Stimulated activated CD8-positive, alpha-beta memory T cell treated with anti-CD3 and anti-CD28 coated beads, Interleukin-15, amount 100 ng/mL, for 1 hour (primary cell): Measurements from ENCODE around the gene ZNF185.
A peak's percentile ranks its signal among the peaks of the same experiment; 100 is the strongest.

ENCODE experiments used
- DNase-seq: peaks from one replicate; pipeline ENCODE4 v3.0.0-alpha.2; 2020; ENCODE audit warnings: low read depth

Gene ZNF185

GRCh38 chrX:152917656-152918579, 20.1 kb downstream of the ZNF185 start:
- DNase-seq: no peak

- no peak for DNase-seq
These were observed 20.8 kb downstream of the ZNF185 start for GRCh38 chrX:152918707-152919106.

DNA sequence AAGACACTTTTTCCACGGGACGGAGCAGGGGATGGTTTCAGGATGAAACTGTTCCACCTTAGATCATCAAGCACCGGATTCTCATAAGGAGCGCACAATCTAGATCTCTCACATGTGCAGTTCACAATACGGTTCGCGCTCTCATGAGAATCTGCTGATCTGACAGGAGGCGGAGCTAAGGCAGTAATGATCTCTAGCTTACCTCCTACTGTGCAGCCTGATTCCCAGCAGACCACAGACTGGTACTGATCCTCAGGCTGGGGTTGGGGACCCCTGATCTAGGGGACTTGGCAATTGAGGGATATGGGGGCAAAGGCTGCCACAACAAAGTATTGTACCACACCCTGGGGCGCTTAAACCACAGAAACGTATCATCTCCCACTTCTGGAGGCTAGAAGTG, 25.7 kb downstream of the ZNF185 start:
- DNase-seq: no peak

DNA sequence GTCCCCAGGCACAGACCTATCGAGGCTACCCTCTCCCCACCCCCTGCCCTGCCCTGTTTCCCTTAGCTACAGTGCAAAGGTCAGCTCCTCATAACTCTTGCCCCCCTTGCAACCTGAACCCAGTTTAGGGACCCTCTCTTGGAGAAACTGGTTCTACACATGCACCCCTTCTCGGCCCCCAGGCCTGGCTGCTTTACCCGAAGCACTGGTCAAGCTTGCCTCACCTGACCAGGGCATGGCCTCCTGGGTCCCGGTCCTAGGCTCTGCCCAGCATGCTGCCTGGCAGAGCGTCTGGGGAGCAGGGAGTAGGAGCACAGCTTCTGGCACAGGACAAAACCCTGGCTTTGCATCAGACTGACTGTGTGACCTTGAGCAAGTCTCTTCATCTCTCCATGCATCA, 28.0 kb downstream of the ZNF185 start:
- no peak for DNase-seq

GRCh38 chrX:152926279-152926678, 28.4 kb downstream of the ZNF185 start:
- peak; percentile 2 for DNase-seq

GRCh38 chrX:152926923-152927322, 29.1 kb downstream of the ZNF185 start:
- DNase-seq: no peak

DNA sequence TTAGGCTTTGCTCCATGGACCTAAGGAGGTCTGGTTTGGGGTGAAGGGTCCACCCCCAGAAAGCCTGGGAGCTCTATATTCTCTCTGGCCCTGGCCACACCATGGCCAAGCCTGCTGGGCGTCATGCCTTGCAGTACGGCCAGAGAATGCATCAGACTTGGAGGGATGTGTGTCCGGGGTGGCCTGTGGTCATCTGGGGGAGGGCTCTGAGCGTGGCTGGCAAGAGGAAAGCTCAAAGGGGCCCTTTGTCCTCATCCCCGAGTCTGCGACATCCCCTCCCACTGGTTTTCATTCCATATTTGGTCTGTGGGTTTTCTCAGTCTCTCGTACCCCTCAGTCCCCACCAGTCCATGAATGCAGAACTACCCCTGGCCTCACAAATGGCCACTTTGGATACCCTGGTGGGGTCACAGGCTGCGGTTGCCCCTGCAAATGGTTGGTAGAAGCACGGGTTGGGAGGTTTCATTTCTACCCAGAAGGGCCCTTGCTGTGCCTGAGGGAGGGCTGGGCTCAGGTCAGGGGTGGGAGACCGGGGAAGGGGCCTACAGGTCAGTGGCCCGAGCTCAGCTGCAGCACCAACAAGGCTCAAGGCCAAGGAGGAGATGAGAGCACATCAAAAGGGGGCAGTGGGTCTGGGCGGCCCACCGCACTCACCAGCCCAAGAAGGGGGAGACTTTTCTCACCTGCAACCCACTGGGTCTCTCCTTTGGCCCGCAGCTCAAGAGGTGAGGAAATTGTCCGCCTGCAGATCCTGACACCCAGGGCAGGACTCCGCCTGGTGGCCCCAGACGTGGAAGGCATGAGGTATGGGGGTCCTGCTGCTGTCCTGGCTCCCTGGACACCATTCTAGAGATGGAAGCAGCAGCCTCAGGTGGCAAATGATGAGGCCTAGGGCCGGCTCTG, 30.2 kb downstream of the ZNF185 start:
- DNase-seq: no peak

GRCh38 chrX:152928761-152929400, 31.0 kb downstream of the ZNF185 start:
- no peak for DNase-seq

- DNase-seq: no peak
These were observed 32.0 kb downstream of the ZNF185 start for GRCh38 chrX:152929898-152930297.

GRCh38 chrX:152930516-152930915, 32.6 kb downstream of the ZNF185 start:
- DNase-seq: no peak

DNA sequence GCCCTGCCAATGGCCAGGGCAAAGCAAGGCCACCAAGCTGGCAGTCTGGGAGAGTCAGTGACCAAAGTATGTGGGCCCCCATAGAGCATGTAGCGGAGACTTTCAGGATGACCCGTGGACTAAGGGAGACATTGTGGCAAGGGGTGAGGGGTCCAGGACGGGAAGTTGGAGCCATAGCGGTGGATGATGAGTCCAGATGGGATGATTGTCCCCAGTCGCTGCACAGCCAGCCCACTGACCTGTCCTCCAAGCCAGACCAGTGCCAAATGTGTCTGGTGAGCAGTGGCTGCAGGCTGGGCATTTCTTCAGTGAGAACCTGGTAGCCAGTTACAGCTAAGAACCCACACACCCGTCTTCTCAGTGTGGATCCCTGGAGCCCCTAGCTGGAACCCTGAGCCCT, 34.3 kb downstream of the ZNF185 start:
- DNase-seq: no peak

- no peak for DNase-seq
These were observed 34.8 kb downstream of the ZNF185 start for GRCh38 chrX:152932598-152933175.

DNA sequence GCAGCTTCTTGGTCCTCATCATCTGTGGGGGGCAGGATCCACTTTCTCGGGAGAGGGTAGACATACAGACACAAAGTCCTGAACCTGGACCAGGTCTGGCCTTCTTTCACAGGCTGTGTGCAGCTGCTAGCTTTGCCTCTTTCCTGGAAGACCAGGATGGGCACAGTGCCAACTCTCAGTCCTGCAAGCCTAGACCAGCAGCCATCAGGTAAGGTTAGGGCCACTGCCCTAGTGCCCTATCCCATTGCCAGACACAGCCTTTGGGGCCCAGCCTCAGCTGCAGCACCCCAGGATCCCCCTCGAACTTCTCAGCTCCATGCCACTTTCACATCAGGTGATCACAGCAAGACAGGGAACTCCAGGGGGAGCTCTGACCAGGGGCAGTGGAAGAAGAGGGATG, 38.4 kb downstream of the ZNF185 start:
- no peak for DNase-seq

- no peak for DNase-seq
These were observed 39.4 kb downstream of the ZNF185 start for GRCh38 chrX:152937236-152937635.

DNA sequence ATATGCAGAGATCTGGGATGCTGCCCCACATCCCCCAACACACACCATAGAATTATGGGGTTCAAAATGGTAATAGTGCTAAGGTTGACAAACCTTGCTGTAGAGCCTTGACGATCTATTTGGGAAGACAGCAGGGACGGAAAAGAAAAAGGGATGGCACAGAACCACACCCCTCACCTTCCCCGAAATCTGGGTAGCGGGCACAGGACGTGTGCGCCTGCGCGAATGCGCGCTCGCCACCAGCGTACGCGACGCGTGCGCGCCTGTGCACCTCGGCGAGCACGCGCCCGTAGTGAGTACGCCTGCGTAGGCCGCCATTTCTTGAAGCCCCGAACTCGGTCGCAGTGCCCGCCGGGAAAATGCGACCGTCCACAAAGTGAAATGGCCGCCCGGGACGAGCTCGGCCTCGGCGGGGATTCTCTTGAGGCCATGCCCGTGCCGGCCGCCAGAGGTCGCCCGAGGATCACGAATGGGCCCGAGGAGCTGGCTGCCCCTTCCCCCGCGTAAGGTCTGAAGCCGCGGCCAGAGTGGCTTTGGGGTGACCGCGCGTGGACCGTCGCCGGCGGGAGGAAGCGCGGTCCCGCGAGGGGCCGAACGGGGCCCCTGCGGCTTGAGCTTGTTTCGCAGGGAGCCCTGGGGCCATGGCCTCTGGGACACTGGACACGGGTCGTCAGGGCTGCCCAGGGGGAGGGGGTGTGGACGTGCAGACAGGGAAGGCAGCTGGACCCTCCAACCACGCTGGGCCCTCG, 43.6 kb downstream of the ZNF185 start:
- peak; percentile 72 for DNase-seq

- DNase-seq: no peak
These were observed 44.2 kb downstream of the ZNF185 start for GRCh38 chrX:152942077-152942442.

DNA sequence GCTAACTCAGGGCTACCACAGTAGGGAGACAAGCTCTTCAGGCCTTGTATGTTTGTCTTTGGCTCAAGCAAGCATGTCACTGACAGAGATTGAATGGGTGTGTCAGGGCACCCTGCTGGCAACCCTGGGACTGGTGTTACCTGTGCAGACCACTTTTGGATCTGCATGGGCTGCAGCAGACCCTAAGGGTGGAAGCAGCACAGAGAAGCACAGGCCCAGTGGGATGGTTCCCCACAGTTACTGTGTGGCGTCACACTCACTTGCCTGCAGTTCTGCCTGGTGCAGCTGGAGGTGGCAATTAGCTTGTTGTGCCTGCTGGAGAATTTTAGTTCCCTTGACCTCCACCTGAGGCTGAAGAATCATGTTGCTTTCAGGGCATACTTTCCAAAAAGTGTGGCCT, 46.0 kb downstream of the ZNF185 start:
- DNase-seq: no peak

DNA sequence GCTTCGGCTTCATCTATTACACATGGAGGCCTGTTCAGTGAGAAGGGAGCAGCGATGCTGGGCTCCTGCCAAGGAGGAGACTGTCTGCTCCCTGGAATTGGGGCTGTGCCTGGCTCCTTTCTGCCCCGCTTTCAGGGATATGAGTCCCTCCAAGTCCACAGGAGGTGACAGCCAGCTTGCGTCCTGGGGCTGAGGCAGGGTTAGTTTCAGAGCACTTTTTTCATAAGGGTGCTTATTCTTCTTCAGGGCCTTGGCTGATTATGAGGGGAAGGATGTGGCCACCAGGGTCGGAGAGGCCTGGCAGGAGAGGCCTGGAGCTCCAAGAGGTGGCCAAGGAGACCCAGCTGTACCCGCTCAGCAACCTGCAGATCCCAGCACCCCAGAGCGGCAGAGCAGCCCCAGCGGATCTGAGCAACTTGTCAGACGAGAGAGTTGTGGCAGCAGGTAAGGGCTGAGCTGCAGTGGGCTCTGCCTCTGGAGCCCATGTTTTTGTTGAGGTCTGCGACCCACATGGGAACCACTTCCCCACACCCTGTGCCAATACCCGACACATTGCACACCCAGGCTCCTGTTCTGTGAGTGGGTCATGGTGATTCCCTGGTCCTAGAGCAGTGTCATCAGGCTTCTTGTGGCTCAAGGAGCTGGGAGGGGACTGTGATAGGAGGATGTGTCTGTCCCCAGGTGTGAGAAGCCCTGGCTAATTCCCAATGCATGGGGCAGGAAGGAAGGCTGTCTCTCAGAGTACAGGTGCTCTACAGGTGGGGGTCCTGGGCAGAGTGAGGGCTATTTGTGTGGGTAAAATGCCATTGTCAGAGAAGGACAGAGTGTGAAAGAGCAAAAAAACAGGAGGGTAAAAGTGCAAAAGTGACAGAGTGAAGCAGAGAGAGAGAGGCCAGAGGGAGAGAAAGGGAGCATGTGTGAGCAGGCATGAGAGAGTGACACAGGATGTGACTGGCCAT, 47.4 kb downstream of the ZNF185 start:
- DNase-seq: no peak

DNA sequence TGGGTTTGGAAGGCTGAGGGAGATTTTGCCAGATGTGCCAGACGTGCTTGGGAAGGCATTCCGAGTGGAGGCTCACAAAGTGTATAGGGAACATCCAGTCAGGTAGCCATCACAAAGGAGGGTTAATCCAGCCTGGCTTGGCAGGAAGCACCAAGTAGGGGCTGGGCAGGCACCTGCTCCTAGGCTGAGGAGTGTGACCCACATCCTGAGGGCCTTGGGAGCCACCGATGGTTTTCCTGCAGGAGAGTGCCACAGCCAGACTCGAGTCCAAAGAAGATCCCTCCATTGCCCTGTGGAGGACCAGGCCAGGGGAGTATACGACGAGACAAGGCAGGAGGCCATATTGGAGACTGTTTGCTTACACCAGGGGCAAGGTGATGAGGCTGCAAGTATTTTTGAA, 48.8 kb downstream of the ZNF185 start:
- no peak for DNase-seq
